ENCODE measurements around the gene ZNF280A. TPM values are rescaled to one million over a fixed set of nuclear protein-coding genes. Genes with fewer than 3 reads are reported as not detected.
A peak's percentile ranks its signal among the peaks of the same experiment; 100 is the strongest.

ZNF280A gene
- total and polyA plus RNA-seq, 9 of the 15 experiments (the other 6 are each of a cell fraction or from before 2014, with no cell fraction given) = 19.0 to 40.8 (median 28.6) TPM

DNA sequence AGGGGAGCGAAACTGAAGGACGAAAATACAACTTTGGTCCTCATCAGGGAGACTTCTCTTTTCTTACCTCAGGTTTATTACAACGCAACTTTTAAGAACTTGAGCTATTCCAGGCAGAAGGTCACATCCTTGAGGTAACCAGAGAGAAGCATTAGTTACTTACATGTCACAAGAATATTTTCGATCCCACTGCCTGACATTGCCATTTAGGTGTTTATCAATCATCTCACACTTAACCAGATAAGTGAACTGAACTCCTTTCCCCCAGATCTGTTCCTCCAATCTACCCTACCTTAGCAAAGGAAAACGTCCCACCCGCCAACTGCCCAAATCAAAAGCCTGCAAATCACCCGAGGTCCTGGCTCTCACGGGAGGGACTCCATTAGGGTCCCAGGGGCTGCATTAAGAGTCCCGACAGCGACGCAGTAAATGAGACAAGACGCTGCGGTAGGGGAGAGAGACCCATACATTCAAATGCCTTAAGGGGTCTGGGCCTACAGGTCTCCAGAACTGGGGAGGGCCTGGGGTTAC, 12.3 kb downstream of the ZNF280A start (continued):
- TF ChIP-seq, protein P1, sequence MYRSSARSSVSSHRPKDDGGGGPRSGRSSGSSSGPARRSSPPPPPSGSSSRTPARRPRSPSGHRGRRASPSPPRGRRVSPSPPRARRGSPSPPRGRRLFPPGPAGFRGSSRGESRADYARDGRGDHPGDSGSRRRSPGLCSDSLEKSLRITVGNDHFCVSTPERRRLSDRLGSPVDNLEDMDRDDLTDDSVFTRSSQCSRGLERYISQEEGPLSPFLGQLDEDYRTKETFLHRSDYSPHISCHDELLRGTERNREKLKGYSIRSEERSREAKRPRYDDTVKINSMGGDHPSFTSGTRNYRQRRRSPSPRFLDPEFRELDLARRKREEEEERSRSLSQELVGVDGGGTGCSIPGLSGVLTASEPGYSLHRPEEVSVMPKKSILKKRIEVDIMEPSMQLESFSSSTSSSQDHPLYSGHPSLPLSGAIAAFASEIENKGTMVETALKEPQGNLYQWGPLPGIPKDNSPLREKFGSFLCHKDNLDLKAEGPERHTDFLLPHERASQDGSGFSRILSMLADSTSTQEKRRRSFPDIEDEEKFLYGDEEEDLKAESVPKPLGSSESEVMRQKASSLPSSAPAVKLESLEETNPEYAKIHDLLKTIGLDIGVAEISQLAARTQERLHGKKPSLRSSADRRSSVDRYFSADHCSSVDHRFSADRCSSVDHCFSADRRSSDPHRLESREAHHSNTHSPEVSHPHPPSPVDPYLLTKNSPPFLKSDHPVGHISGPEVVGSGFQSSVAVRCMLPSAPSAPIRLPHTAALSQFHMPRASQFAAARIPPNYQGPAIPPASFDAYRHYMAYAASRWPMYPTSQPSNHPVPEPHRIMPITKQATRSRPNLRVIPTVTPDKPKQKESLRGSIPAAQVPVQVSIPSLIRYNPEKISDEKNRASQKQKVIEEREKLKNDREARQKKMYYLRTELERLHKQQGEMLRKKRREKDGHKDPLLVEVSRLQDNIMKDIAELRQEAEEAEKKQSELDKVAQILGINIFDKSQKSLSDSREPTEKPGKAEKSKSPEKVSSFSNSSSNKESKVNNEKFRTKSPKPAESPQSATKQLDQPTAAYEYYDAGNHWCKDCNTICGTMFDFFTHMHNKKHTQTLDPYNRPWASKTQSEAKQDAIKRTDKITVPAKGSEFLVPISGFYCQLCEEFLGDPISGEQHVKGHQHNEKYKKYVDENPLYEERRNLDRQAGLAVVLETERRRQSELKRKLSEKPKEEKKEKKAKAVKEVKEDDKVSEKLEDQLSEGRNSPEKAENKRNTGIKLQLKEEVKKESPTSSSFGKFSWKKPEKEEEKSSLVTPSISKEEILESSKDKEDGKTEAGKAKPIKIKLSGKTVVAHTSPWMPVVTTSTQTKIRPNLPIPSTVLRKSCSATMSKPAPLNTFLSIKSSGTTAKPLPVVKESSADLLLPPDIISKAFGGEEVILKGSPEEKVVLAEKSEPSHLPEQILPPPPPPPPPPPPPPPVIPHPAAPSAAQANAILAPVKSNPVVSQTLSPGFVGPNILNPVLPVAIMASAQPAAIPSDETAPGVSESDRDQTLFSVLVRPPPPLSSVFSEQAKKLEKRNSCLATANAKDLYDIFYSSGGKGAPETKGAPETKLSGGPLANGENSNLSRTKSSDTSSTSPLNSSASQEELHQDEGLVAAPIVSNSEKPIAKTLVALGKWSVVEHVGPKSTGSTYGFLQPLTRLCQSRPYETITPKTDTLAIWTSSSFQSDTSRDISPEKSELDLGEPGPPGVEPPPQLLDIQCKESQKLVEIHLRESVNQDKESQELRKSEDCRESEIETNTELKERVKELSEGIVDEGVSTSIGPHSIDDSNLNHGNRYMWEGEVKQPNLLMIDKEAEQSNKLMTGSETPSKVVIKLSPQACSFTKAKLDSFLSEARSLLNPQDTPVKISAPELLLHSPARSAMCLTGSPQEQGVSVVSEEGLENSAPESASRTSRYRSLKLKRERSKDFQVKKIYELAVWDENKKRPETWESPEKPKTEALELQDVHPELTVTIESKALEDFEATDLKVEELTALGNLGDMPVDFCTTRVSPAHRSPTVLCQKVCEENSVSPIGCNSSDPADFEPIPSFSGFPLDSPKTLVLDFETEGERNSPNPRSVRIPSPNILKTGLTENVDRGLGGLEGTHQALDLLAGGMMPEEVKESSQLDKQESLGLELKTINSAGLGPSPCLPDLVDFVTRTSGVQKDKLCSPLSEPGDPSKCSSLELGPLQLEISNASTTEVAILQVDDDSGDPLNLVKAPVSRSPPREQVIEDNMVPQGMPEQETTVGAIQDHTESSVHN (IDR thresholded peaks at IDR 0.05; ENCODE audit: borderline replicate concordance in 1 of 2, low read depth in 1 of 2) = no peak
- TF ChIP-seq, protein P2, sequence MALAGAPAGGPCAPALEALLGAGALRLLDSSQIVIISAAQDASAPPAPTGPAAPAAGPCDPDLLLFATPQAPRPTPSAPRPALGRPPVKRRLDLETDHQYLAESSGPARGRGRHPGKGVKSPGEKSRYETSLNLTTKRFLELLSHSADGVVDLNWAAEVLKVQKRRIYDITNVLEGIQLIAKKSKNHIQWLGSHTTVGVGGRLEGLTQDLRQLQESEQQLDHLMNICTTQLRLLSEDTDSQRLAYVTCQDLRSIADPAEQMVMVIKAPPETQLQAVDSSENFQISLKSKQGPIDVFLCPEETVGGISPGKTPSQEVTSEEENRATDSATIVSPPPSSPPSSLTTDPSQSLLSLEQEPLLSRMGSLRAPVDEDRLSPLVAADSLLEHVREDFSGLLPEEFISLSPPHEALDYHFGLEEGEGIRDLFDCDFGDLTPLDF (CRISPR knock-in tag; IDR thresholded peaks at IDR 0.05) = no peak
- TF ChIP-seq CBX2 (IDR thresholded peaks at IDR 0.05; ENCODE audit: insufficient read depth, low read length, poor library complexity, severe bottlenecking) (no peak), JUN (IDR thresholded peaks at IDR 0.05; ENCODE audit: borderline replicate concordance, low read depth, low read length) (no peak), JUN (CRISPR knock-in tag; IDR thresholded peaks at IDR 0.05; ENCODE audit: borderline replicate concordance) (0 out of 2 replicates have a peak, but pooled peaks have one; percentile 70), CAMTA2 (CRISPR knock-in tag; conservative IDR thresholded peaks at IDR 0.05) (no peak), SIRT6 (IDR thresholded peaks at IDR 0.05; ENCODE audit: low read depth, low read length) (no peak), CC2D1A (IDR thresholded peaks at IDR 0.05) (no peak), ZNF239 (CRISPR knock-in tag; IDR thresholded peaks at IDR 0.05) (no peak), FOXA3 (CRISPR knock-in tag; conservative IDR thresholded peaks at IDR 0.05 in 1 of 2, IDR thresholded peaks at IDR 0.05 in 1 of 2) (peak in 1 of 2 experiments; percentile 35; a peak in 1 of 4 replicates)
- TF ChIP-seq, protein P3, sequence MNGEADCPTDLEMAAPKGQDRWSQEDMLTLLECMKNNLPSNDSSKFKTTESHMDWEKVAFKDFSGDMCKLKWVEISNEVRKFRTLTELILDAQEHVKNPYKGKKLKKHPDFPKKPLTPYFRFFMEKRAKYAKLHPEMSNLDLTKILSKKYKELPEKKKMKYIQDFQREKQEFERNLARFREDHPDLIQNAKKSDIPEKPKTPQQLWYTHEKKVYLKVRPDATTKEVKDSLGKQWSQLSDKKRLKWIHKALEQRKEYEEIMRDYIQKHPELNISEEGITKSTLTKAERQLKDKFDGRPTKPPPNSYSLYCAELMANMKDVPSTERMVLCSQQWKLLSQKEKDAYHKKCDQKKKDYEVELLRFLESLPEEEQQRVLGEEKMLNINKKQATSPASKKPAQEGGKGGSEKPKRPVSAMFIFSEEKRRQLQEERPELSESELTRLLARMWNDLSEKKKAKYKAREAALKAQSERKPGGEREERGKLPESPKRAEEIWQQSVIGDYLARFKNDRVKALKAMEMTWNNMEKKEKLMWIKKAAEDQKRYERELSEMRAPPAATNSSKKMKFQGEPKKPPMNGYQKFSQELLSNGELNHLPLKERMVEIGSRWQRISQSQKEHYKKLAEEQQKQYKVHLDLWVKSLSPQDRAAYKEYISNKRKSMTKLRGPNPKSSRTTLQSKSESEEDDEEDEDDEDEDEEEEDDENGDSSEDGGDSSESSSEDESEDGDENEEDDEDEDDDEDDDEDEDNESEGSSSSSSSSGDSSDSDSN (IDR thresholded peaks at IDR 0.05; ENCODE audit: borderline replicate concordance in 1 of 2, low read depth in 2 of 2, low read length in 2 of 2) = no peak
- TF ChIP-seq, protein P4, sequence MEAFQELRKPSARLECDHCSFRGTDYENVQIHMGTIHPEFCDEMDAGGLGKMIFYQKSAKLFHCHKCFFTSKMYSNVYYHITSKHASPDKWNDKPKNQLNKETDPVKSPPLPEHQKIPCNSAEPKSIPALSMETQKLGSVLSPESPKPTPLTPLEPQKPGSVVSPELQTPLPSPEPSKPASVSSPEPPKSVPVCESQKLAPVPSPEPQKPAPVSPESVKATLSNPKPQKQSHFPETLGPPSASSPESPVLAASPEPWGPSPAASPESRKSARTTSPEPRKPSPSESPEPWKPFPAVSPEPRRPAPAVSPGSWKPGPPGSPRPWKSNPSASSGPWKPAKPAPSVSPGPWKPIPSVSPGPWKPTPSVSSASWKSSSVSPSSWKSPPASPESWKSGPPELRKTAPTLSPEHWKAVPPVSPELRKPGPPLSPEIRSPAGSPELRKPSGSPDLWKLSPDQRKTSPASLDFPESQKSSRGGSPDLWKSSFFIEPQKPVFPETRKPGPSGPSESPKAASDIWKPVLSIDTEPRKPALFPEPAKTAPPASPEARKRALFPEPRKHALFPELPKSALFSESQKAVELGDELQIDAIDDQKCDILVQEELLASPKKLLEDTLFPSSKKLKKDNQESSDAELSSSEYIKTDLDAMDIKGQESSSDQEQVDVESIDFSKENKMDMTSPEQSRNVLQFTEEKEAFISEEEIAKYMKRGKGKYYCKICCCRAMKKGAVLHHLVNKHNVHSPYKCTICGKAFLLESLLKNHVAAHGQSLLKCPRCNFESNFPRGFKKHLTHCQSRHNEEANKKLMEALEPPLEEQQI (IDR thresholded peaks at IDR 0.05) = no peak

Measured in K562 (cell line).